CD8-positive, alpha-beta memory T cell (primary cell): ENCODE data around the gene MVP. TPM values are rescaled to one million over a fixed set of nuclear protein-coding genes. Genes with fewer than 3 reads are reported as not detected.
A peak's percentile ranks its signal among the peaks of the same experiment; 100 is the strongest.
"Not testable (repeated sequence)": the region's sequence is repeated elsewhere in the genome, so short reads cannot be mapped to it uniquely, and the experiment has no call there.

ENCODE experiments used
- CTCF ChIA-PET: fragments of 350-600 bp; sonication (Branson Sonifier 250); formaldehyde crosslinking; loops from one replicate; lab custom pipeline; 2021; ENCODE audit warnings: antibody characterized with exemption; lab: Charles Lee
- POLR2A ChIA-PET: fragments of 350-600 bp; sonication (Branson Sonifier 250); formaldehyde crosslinking; loops from one replicate; lab custom pipeline; 2021; ENCODE audit warnings: antibody characterized with exemption; lab: Charles Lee
- DNase-seq, 5 donors: peaks; one replicate each; pipeline versions ENCODE4 v3.0.0 to v3.0.0-alpha.2; 2020 to 2022; ENCODE audit warnings: mixed read lengths in 1 of 5
- H3K27ac ChIP-seq: one replicate; pipeline ENCODE4 v1.7.0; 2013; ENCODE audit warnings: low read depth, mild to moderate bottlenecking, low read length, moderate library complexity
- H3K27me3 ChIP-seq: 2 replicates; pipeline ENCODE4 v1.7.0; 2013; ENCODE audit warnings: low read length, mild to moderate bottlenecking; ENCODE audit not compliant: insufficient read depth, poor library complexity, severe bottlenecking
- H3K36me3 ChIP-seq: 2 replicates; pipeline ENCODE4 v1.7.0; 2013; ENCODE audit warnings: mild to moderate bottlenecking, low read length, moderate library complexity; ENCODE audit not compliant: insufficient read depth
- H3K4me1 ChIP-seq: 2 replicates; pipeline ENCODE4 v1.7.0; 2013; ENCODE audit warnings: mild to moderate bottlenecking, low read length, moderate library complexity; ENCODE audit not compliant: insufficient read depth
- H3K4me3 ChIP-seq: 2 replicates; pipeline ENCODE4 v1.7.0; 2013; ENCODE audit warnings: mild to moderate bottlenecking, low read length
- H3K9me3 ChIP-seq: 2 replicates; pipeline ENCODE4 v1.7.0; 2013; ENCODE audit warnings: mild to moderate bottlenecking, low read length
- H3K27ac Mint-ChIP-seq, 8 donors: one replicate each; pipeline ENCODE4 v1.8.0; 2020 to 2021; ENCODE audit warnings: mixed read lengths in 8 of 8, mild to moderate bottlenecking in 6 of 8, inconsistent platforms in 3 of 8, moderate library complexity in 3 of 8
- H3K27me3 Mint-ChIP-seq, 2 donors: one replicate each; pipeline ENCODE4 v1.8.0; 2020 to 2021; ENCODE audit warnings: mixed read lengths in 2 of 2, mild to moderate bottlenecking in 1 of 2, moderate library complexity in 1 of 2
- H3K36me3 Mint-ChIP-seq, 3 donors: one replicate each; pipeline ENCODE4 v1.8.0; 2020 to 2021; ENCODE audit warnings: mixed read lengths in 3 of 3, inconsistent platforms in 1 of 3, mild to moderate bottlenecking in 1 of 3
- H3K4me1 Mint-ChIP-seq, 3 donors: one replicate each; pipeline ENCODE4 v1.8.0; 2020 to 2021; ENCODE audit warnings: mixed read lengths in 3 of 3, inconsistent platforms in 1 of 3, mild to moderate bottlenecking in 1 of 3
- H3K4me3 Mint-ChIP-seq, 7 donors: one replicate each; pipeline ENCODE4 v1.8.0; 2020 to 2021; ENCODE audit warnings: mixed read lengths in 7 of 7, mild to moderate bottlenecking in 6 of 7, moderate library complexity in 4 of 7, inconsistent platforms in 2 of 7
- H3K9me3 Mint-ChIP-seq, 5 donors: one replicate each; pipeline ENCODE4 v1.8.0; 2020 to 2022; ENCODE audit warnings: mixed read lengths in 5 of 5, mild to moderate bottlenecking in 3 of 5, moderate library complexity in 2 of 5, inconsistent platforms in 1 of 5
- polyA plus RNA-seq: library from polyadenylated mRNA; unstranded; fragments of 300-500 nt; fragmentation: Illumina TruSeq; gene quantifications from one replicate; pipeline ENCODE4 v1.2.3, GENCODE V29; 2021
- total RNA-seq, 2 experiments: library from RNA; stranded (reverse); gene quantifications; one replicate each; pipeline ENCODE4 v1.2.3, GENCODE V29; 2021

The MVP gene
- total and polyA plus RNA-seq, 3 experiments from 2014 or later, result 54.5 to 155 (median 55.4) TPM

DNA sequence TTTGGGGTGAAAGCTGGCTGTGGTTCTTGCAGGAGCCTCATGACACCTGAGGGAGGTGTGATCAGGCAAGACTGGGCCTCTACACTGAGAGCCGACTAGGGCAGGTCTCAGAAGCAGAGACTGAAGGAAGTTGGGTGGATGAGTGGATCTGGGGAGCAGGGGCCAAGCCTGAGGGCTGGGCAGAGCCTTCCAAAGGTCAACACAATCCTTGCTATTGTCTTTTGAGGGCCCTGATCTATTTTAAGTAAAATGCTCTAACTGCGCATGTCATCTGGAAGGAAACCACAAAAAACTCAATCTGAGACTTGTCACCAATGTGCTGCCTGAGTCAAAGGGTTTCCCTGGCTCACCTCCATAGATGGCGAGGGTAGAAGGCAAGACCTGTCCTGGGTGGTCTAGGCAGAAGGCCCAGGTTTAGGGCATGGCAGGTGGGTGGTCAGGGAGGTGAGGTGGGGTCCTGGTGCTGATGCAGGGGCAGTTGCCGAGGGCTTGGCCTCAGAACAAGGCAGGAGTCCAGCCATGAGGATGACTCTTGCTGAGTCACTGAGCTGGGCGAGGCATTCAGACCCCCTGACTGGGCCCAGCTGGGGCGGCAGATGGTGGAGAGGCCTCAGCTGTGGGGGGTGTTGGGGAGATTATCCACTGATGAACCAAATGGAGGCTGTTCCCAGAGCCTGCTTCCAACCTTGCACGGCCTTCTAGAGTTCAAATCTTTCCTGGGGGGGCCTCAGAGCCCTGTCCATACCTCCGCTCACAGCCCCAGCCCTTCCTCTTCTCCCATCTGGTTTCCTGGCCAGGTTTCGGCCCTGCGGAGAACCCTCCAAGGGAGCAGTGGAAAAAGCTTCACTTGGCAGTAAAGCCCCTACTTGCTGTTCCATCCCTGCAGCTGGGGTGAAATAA is 5.1 kb downstream of the MVP start:
- DNase-seq, result peak in 1 of 5 donors; percentile 39

DNA sequence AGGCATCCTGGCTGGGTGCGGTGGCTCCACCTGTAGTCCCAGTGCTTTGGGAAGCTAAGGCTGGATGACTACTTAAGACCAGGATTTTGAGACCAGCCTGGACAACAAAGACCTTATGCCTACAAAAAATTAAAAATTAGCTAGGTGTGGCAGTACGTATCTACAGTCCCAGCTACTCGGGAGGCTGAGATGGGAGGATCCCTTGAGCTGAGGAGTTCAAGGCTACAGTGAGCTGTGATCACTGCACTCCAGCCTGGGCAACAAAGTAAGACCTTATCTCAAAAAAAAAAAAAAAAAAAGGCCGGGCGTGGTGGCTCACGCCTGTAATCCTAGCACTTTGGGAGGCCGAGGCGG is 6.1 kb downstream of the MVP start:
- Mint-ChIP-seq H3K27me3 (no peaks in the 10 kb centered on the region), H3K4me1 (peaks cover 45 to 75% (median 48%) of the 10 kb centered on the region in 3 donors), H3K9me3 (no peaks in the 10 kb centered on the region), H3K36me3 (peaks cover 0 to 23% (median 2%) of the 10 kb centered on the region in 3 donors), H3K27ac (peak overlapping the region in 3 of 8 donors; percentile 70 to 91 (median 76)), H3K4me3 (peak overlapping the region in 2 of 7 donors; percentile 79 to 81)
- ChIA-PET CTCF (interaction anchor here (1.0 to 3.0 kb wide), 4 partner anchors 10 to 40 kb away, joined by 3 to 22 read pairs (median 10); partner anchors contain the start of gene PAGR1), POLR2A (interaction anchor here (0.8 to 2.0 kb wide), 6 partner anchors 9 to 784 kb away, joined by 3 to 10 read pairs (median 4); partner anchors contain the start of gene PAGR1)
- no peak for DNase-seq
- Histone ChIP-seq H3K9me3 (no peaks in the 10 kb centered on the region), H3K36me3 (peaks cover 10% of the 10 kb centered on the region), H3K27me3 (no peaks in the 10 kb centered on the region), H3K4me3 (no peak overlapping the region), H3K27ac (no peak overlapping the region), H3K4me1 (peaks cover 94% of the 10 kb centered on the region)

More for the DNA sequence above, 5.1 kb downstream of the MVP start:
- ChIA-PET POLR2A (interaction anchor here (1.2 to 1.4 kb wide), 3 partner anchors 9 to 18 kb away, joined by 3 to 10 read pairs (median 4); partner anchors contain the start of gene PAGR1), CTCF (interaction anchor here (1.1 to 3.0 kb wide), 5 partner anchors 9 to 23 kb away, joined by 3 to 22 read pairs (median 8); partner anchors contain the start of gene PAGR1)
- Histone ChIP-seq H3K9me3 (no peaks in the 10 kb centered on the region), H3K27me3 (no peaks in the 10 kb centered on the region), H3K4me1 (peaks cover 94% of the 10 kb centered on the region), H3K4me3 (peak overlapping the region; percentile 50), H3K36me3 (peaks cover 4% of the 10 kb centered on the region), H3K27ac (no peak overlapping the region)
- Mint-ChIP-seq H3K4me1 (peaks cover 51 to 78% (median 55%) of the 10 kb centered on the region in 3 donors), H3K36me3 (peaks cover 0 to 21% (median 2%) of the 10 kb centered on the region in 3 donors), H3K27ac (peak overlapping the region; percentile 61 to 93 (median 88)), H3K27me3 (no peaks in the 10 kb centered on the region), H3K4me3 (peak overlapping the region; percentile 46 to 79 (median 71)), H3K9me3 (no peaks in the 10 kb centered on the region)

DNA sequence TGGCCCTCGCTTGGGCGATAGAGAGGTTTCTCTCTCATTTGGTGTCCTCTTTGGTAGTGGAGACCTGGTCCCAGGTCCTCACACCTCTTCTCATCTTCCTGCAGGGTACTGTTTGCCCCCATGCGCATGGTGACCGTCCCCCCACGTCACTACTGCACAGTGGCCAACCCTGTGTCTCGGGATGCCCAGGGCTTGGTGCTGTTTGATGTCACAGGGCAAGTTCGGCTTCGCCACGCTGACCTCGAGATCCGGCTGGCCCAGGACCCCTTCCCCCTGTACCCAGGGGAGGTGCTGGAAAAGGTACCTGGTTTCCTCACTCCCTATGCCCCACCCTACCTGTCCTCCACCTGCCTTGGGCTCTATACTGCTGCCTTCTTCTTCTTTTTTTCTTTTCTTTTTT is 10.5 kb downstream of the MVP start:
- no peaks in the 10 kb centered on the region for H3K9me3 Mint-ChIP-seq
- H3K4me3 Mint-ChIP-seq, result no peak overlapping the region
- H3K27ac Mint-ChIP-seq, result peak overlapping the region in 2 of 8 donors; percentile 50 to 71
- Histone ChIP-seq H3K27ac (no peak overlapping the region), H3K27me3 (no peaks in the 10 kb centered on the region), H3K4me1 (peaks cover 50% of the 10 kb centered on the region), H3K4me3 (no peak overlapping the region), H3K36me3 (peaks cover 29% of the 10 kb centered on the region), H3K9me3 (no peaks in the 10 kb centered on the region)
- DNase-seq, result no peak
- CTCF ChIA-PET, result no interaction called here
- H3K4me1 Mint-ChIP-seq, result peaks cover 25 to 46% (median 29%) of the 10 kb centered on the region in 3 donors
- peaks cover 6 to 57% (median 7%) of the 10 kb centered on the region in 3 donors for H3K36me3 Mint-ChIP-seq
- POLR2A ChIA-PET, result no interaction called here
- H3K27me3 Mint-ChIP-seq, result no peaks in the 10 kb centered on the region

DNA sequence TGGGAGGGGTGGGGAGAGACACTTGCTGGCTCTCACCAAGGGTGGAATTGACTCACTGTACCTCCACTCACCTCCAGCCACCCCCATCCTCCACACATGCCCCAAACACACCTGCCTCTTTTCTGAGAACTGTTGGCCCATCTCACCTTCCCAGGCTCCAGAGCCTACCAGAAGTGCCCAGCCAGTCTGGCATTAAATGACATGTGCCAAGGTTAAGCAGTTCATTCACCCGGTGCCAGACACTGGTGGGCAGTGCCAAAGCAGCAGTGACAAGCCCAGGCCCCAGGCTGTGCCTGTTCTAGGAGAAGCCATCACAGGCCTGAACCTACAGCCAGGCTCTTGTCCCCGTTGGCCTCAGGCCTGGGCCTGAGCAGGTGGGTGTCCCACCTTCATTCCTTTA is 11.2 kb downstream of the MVP start:
- Histone ChIP-seq H3K27me3 (no peaks in the 10 kb centered on the region), H3K9me3 (no peaks in the 10 kb centered on the region), H3K27ac (no peak overlapping the region), H3K36me3 (peaks cover 33% of the 10 kb centered on the region), H3K4me3 (no peak overlapping the region), H3K4me1 (peaks cover 43% of the 10 kb centered on the region)
- ChIA-PET POLR2A (interaction anchor here (0.9 kb wide), 1 partner anchor 11 kb away, joined by 3 read pairs; no protein-coding TSS in a partner anchor), CTCF (interaction anchor here (1.0 kb wide), 1 partner anchor 16 kb away, joined by 3 read pairs; the partner anchor contains the start of gene PAGR1)
- Mint-ChIP-seq H3K4me1 (peaks cover 23 to 39% (median 23%) of the 10 kb centered on the region in 3 donors), H3K36me3 (peaks cover 7 to 64% (median 7%) of the 10 kb centered on the region in 3 donors), H3K27me3 (no peaks in the 10 kb centered on the region), H3K9me3 (no peaks in the 10 kb centered on the region), H3K27ac (peak overlapping the region in 2 of 8 donors; percentile 8 to 69), H3K4me3 (no peak overlapping the region)
- DNase-seq, result no peak

DNA sequence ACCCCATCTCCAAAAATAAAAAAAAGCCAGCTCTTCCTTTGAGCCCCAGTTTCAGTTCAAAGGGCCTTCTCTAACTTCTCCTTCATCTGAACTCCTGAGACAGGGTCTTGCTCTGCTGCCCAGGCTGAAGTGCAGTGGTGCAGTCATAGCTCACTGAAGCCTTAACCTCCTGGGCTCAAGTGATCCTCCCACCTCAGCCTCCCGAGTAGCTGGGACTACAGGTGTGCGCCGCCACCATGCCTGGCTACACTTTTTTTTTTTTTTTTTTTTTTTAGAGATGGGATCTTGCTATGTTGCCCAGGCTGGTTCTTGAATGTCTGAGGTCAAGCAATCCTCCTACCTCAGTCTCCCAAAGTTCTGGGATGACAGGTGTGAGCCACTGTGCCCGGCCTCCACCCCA is 13.0 kb downstream of the MVP start:
- H3K4me1 Mint-ChIP-seq, result peaks cover 12 to 25% (median 14%) of the 10 kb centered on the region in 3 donors
- H3K27ac Mint-ChIP-seq, result peak overlapping the region in 1 of 8 donors; percentile 47
- H3K36me3 Mint-ChIP-seq, result peaks cover 7 to 78% (median 7%) of the 10 kb centered on the region in 3 donors
- H3K27ac ChIP-seq, H3K4me3 ChIP-seq, H3K9me3 Mint-ChIP-seq, H3K4me3 Mint-ChIP-seq, POLR2A ChIA-PET, DNase-seq, H3K27me3 Mint-ChIP-seq, H3K27me3 ChIP-seq, H3K9me3 ChIP-seq: not testable (repeated sequence)
- Histone ChIP-seq H3K4me1 (peaks cover 25% of the 10 kb centered on the region), H3K36me3 (peaks cover 50% of the 10 kb centered on the region)
- CTCF ChIA-PET, result interaction anchor here (0.9 to 1.7 kb wide), 4 partner anchors 15 to 132 kb away, joined by 3 to 10 read pairs (median 5); no protein-coding TSS in a partner anchor

DNA sequence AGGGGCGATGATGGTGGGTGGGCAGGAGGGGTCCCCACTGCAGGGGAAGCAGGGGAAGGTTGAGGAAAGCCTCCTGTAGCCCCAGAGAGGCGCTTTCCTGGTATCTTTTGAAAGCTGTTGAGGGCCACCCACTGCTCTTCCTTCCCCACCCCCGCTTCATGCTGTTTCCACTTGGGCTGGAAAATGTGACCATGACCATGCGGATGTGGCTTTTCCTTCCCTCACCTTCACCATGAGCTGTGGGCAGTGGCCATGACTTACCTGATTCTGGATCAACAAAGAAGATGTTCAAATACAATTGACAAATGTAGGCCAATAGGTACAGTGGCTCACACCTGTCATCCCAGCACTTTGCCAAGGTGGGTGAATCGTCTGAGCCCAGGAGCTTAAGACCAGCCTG is 13.8 kb downstream of the MVP start:
- Mint-ChIP-seq H3K9me3 (no peaks in the 10 kb centered on the region), H3K36me3 (peaks cover 7 to 86% (median 7%) of the 10 kb centered on the region in 3 donors), H3K4me1 (peaks cover 12 to 20% (median 14%) of the 10 kb centered on the region in 3 donors), H3K27me3 (no peaks in the 10 kb centered on the region), H3K4me3 (no peak overlapping the region), H3K27ac (peak overlapping the region in 1 of 8 donors; percentile 26)
- ChIA-PET POLR2A (interaction anchor here (0.7 to 1.7 kb wide), 3 partner anchors 10 to 91 kb away, joined by 5 to 10 read pairs (median 8); no protein-coding TSS in a partner anchor), CTCF (interaction anchor here (0.9 to 1.2 kb wide), 4 partner anchors 14 to 133 kb away, joined by 3 to 8 read pairs (median 4); partner anchors contain the start of gene PAGR1)
- no peak overlapping the region for H3K27ac ChIP-seq
- no peak overlapping the region for H3K4me3 ChIP-seq
- no peaks in the 10 kb centered on the region for H3K27me3 ChIP-seq
- DNase-seq, result no peak
- peaks cover 50% of the 10 kb centered on the region for H3K36me3 ChIP-seq
- H3K4me1 ChIP-seq, result peaks cover 17% of the 10 kb centered on the region
- no peaks in the 10 kb centered on the region for H3K9me3 ChIP-seq

DNA sequence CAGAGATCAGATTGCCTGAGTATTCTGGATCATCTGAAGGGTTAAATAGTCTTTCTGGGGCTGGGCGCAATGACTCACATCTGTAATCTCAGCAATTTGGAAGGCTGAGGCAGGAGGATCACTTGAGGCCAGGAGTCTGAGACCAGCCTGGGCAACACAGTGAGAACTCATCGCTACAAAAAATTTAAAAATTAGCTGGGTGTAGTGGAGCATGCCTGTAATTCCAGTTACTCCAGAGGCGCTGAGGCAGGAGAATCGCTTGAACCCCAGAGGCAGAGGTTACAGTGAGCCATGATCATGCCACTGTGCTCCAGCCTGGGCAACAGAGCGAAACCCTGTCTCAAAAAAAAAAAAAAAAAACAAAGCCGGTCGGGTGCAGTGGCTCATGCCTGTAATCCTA is 15.7 kb downstream of the MVP start:
- no peak overlapping the region for H3K27ac Mint-ChIP-seq
- no peak for DNase-seq

More for the DNA sequence above, 15.7 kb downstream of the MVP start:
- Histone ChIP-seq H3K9me3 (no peaks in the 10 kb centered on the region), H3K4me1 (no peaks in the 10 kb centered on the region), H3K36me3 (peaks cover 40% of the 10 kb centered on the region), H3K27me3 (no peaks in the 10 kb centered on the region), H3K27ac (no peak overlapping the region), H3K4me3 (no peak overlapping the region)
- Mint-ChIP-seq H3K27me3 (no peaks in the 10 kb centered on the region), H3K4me3 (no peak overlapping the region), H3K9me3 (no peaks in the 10 kb centered on the region), H3K4me1 (peaks cover 4 to 6% (median 5%) of the 10 kb centered on the region in 3 donors), H3K36me3 (peaks cover 7 to 89% (median 10%) of the 10 kb centered on the region in 3 donors)
- CTCF ChIA-PET, result interaction anchor here (1.7 kb wide), 1 partner anchor 12 kb away, joined by 5 read pairs; no protein-coding TSS in a partner anchor
- POLR2A ChIA-PET, result interaction anchor here (0.7 kb wide), 1 partner anchor 38 kb away, joined by 7 read pairs; no protein-coding TSS in a partner anchor
